Loucy (cell line): ENCODE results near the gene HCN1.

Experiments
- H2AFZ ChIP-seq: fragments of 200-600 bp; sonication (generic); 2 replicates; pipeline ENCODE4 v1.6.0; 2016; ENCODE audit warnings: antibody characterized with exemption, mild to moderate bottlenecking, low read length, moderate library complexity
- H3F3A ChIP-seq: fragments of 200-600 bp; 2 replicates; pipeline ENCODE4 v1.6.0; 2016; ENCODE audit warnings: antibody characterized with exemption, low read depth, mild to moderate bottlenecking
- H3K27me3 ChIP-seq: fragments of 200-600 bp; sonication (generic); 2 replicates; pipeline ENCODE4 v1.6.1; 2014; ENCODE audit warnings: low read length, mild to moderate bottlenecking; ENCODE audit not compliant: insufficient read depth, poor library complexity, severe bottlenecking
- H3K36me3 ChIP-seq: fragments of 200-600 bp; sonication (generic); 2 replicates; pipeline ENCODE4 v1.6.1; 2016; ENCODE audit warnings: low read length; ENCODE audit not compliant: insufficient read depth
- H3K4me1 ChIP-seq: fragments of 200-600 bp; sonication (generic); 2 replicates; pipeline ENCODE4 v1.5.1; 2014; ENCODE audit warnings: low read length, mild to moderate bottlenecking; ENCODE audit not compliant: insufficient read depth, poor library complexity, severe bottlenecking
- H3K4me2 ChIP-seq: fragments of 200-600 bp; sonication (generic); 2 replicates; pipeline ENCODE4 v1.6.0; 2014; ENCODE audit warnings: antibody characterized with exemption, low read length, low read depth, mild to moderate bottlenecking; ENCODE audit not compliant: poor library complexity, severe bottlenecking
- H3K4me3 ChIP-seq: fragments of 200-600 bp; sonication (generic); 2 replicates; pipeline ENCODE4 v1.5.1; 2014; ENCODE audit warnings: low read length, mild to moderate bottlenecking, mixed read lengths; ENCODE audit not compliant: poor library complexity, severe bottlenecking
- H3K79me2 ChIP-seq: fragments of 200-600 bp; sonication (generic); 2 replicates; pipeline ENCODE4 v1.6.1; 2014; ENCODE audit warnings: low read length; ENCODE audit not compliant: insufficient read depth
- H3K9ac ChIP-seq: fragments of 200-600 bp; sonication (generic); 2 replicates; pipeline ENCODE4 v1.6.0; 2014; ENCODE audit warnings: mild to moderate bottlenecking, low read depth, low read length, moderate library complexity; ENCODE audit not compliant: poor library complexity, severe bottlenecking
- H3K9me2 ChIP-seq: fragments of 200-600 bp; sonication (generic); replicated peaks from 2 replicates; pipeline ENCODE4 v1.6.1; 2016; ENCODE audit warnings: low read depth, low read length, mixed read lengths
- H3K9me3 ChIP-seq: fragments of 200-600 bp; sonication (generic); 2 replicates; pipeline ENCODE4 v1.6.1; 2014; ENCODE audit warnings: mild to moderate bottlenecking, antibody characterized with exemption, low read length, low read depth; ENCODE audit not compliant: insufficient read depth
- H4K20me1 ChIP-seq: fragments of 200-600 bp; sonication (generic); 2 replicates; pipeline ENCODE4 v1.6.0; 2014; ENCODE audit warnings: antibody characterized with exemption, low read length, mild to moderate bottlenecking; ENCODE audit not compliant: insufficient read depth, poor library complexity, severe bottlenecking
- EZH2phosphoT487 ChIP-seq: fragments of 200-600 bp; IDR thresholded peaks from 2 replicates; pipeline ENCODE4 v1.6.1; 2018; ENCODE audit warnings: antibody characterized with exemption, mild to moderate bottlenecking, moderate library complexity, borderline replicate concordance
- TF ChIP-seq, protein P1 (sequence below): fragments of 200-600 bp; sonication (generic); conservative IDR thresholded peaks from 2 replicates; pipeline ENCODE4 v1.5.1; 2014; ENCODE audit warnings: mild to moderate bottlenecking, antibody characterized with exemption, low read length

The HCN1 gene

GRCh38 chr5:45336464-45336863 lies 359.7 kb downstream of the HCN1 start:
- H2AFZ ChIP-seq: no peak overlapping the region
- no peaks in the 10 kb centered on the region for H3K9me2 ChIP-seq

GRCh38 chr5:45335978-45336377 lies 360.2 kb downstream of the HCN1 start:
- Histone ChIP-seq H3K27me3 (no peaks in the 10 kb centered on the region), H4K20me1 (no peaks in the 10 kb centered on the region), H3K9ac (no peak overlapping the region), H3K79me2 (no peaks in the 10 kb centered on the region), H3K9me2 (no peaks in the 10 kb centered on the region), H3K9me3 (no peaks in the 10 kb centered on the region), H3K4me1 (no peaks in the 10 kb centered on the region), H3F3A (no peaks in the 10 kb centered on the region), H3K36me3 (no peaks in the 10 kb centered on the region), H3K4me3 (no peak overlapping the region), H2AFZ (no peak overlapping the region), H3K4me2 (no peak overlapping the region)
- TF ChIP-seq EZH2phosphoT487: no peak
- TF ChIP-seq, protein P1, sequence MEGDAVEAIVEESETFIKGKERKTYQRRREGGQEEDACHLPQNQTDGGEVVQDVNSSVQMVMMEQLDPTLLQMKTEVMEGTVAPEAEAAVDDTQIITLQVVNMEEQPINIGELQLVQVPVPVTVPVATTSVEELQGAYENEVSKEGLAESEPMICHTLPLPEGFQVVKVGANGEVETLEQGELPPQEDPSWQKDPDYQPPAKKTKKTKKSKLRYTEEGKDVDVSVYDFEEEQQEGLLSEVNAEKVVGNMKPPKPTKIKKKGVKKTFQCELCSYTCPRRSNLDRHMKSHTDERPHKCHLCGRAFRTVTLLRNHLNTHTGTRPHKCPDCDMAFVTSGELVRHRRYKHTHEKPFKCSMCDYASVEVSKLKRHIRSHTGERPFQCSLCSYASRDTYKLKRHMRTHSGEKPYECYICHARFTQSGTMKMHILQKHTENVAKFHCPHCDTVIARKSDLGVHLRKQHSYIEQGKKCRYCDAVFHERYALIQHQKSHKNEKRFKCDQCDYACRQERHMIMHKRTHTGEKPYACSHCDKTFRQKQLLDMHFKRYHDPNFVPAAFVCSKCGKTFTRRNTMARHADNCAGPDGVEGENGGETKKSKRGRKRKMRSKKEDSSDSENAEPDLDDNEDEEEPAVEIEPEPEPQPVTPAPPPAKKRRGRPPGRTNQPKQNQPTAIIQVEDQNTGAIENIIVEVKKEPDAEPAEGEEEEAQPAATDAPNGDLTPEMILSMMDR: no peak

More at GRCh38 chr5:45336464-45336863, 359.7 kb downstream of the HCN1 start:
- no peak for TF ChIP-seq EZH2phosphoT487
- TF ChIP-seq, protein P1: no peak
- Histone ChIP-seq H3K27me3 (no peaks in the 10 kb centered on the region), H3K4me3 (no peak overlapping the region), H3K4me2 (no peak overlapping the region), H3K9me3 (no peaks in the 10 kb centered on the region), H4K20me1 (no peaks in the 10 kb centered on the region), H3K79me2 (no peaks in the 10 kb centered on the region), H3K4me1 (no peaks in the 10 kb centered on the region), H3K9ac (no peak overlapping the region), H3K36me3 (no peaks in the 10 kb centered on the region), H3F3A (no peaks in the 10 kb centered on the region)

- Histone ChIP-seq H3K36me3 (no peaks in the 10 kb centered on the region), H3K4me1 (no peaks in the 10 kb centered on the region), H3F3A (no peaks in the 10 kb centered on the region), H3K9me3 (no peaks in the 10 kb centered on the region), H3K79me2 (no peaks in the 10 kb centered on the region), H2AFZ (no peak overlapping the region), H3K4me3 (no peak overlapping the region), H3K27me3 (no peaks in the 10 kb centered on the region), H3K9ac (no peak overlapping the region), H4K20me1 (no peaks in the 10 kb centered on the region), H3K4me2 (no peak overlapping the region), H3K9me2 (no peaks in the 10 kb centered on the region)
- TF ChIP-seq, protein P1: no peak
- no peak for TF ChIP-seq EZH2phosphoT487
Measured at GRCh38 chr5:45335346-45335745, 360.8 kb downstream of the HCN1 start.
